Upper lobe of right lung (tissue), 1 donor: ENCODE data around the gene PELI2. TPM values are rescaled to one million over a fixed set of nuclear protein-coding genes. Genes with fewer than 3 reads are reported as not detected.

Experiments
- ATAC-seq: fragments of 200-7000 bp; cut with Tn5 transposase; one replicate; pipeline ENCODE4 v1.9.1; 2020; ENCODE audit warnings: mild to moderate bottlenecking, moderate library complexity
- DNase-seq: peaks from one replicate; pipeline ENCODE4 v3.0.0-alpha.2; 2020
- H3K27ac ChIP-seq: fragments of 200-600 bp; one replicate; pipeline ENCODE4 v1.8.0; 2022
- H3K27me3 ChIP-seq: fragments of 200-600 bp; one replicate; pipeline ENCODE4 v1.8.0; 2022; ENCODE audit warnings: mild to moderate bottlenecking
- H3K36me3 ChIP-seq: fragments of 200-600 bp; one replicate; pipeline ENCODE4 v1.8.0; 2022
- H3K4me1 ChIP-seq: fragments of 200-600 bp; one replicate; pipeline ENCODE4 v1.8.0; 2022
- H3K4me3 ChIP-seq: fragments of 200-600 bp; one replicate; pipeline ENCODE4 v1.8.0; 2022; ENCODE audit warnings: mild to moderate bottlenecking
- H3K9me3 ChIP-seq: fragments of 200-600 bp; one replicate; pipeline ENCODE4 v1.8.0; 2022
- intact Hi-C: fragments of 100-400 bp; cut with DNase I; formaldehyde crosslinking; loops from one replicate; pipeline ENCODE4 v1.11.0; 2022
- total RNA-seq: library from RNA; stranded (reverse); fragmentation: NEBNext Ultra II Directional; extraction: Animal tissue kit (Norgen Biotek cat#: 25700); gene quantifications from one replicate; pipeline ENCODE4 v1.2.1, GENCODE V29; 2021
- TF ChIP-seq, protein P1 (sequence below): fragments of 200-600 bp; IDR thresholded peaks from one replicate; pipeline ENCODE4 v1.8.0; 2022; ENCODE audit warnings: antibody characterized with exemption
- donor health status: DM: no; HTN: yes; CAD: no; lungs with severe emphysema.

Gene PELI2
- total RNA-seq, 1 donor from 2014 or later = 25.7 TPM

DNA sequence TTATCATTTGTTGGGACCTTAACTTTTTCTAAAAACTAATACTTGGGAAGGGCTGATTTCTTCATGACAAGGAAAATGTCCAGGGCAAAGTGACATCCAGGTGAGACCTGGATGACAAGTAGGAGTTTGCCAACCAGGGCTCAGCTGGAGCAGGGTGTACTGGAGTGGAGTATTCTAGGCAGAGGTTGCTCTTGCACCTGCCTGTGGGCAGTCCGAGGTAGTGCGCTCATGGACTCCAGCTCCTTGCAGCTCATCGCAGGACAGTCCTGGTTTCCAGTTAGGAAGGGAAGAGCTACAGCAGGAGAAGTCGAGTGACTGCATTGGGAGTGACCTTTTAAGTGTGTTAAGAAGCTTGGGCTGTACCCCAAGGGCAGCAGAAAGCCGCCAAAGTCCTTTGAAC lies 175.9 kb downstream of the PELI2 start:
- TF ChIP-seq, protein P1, sequence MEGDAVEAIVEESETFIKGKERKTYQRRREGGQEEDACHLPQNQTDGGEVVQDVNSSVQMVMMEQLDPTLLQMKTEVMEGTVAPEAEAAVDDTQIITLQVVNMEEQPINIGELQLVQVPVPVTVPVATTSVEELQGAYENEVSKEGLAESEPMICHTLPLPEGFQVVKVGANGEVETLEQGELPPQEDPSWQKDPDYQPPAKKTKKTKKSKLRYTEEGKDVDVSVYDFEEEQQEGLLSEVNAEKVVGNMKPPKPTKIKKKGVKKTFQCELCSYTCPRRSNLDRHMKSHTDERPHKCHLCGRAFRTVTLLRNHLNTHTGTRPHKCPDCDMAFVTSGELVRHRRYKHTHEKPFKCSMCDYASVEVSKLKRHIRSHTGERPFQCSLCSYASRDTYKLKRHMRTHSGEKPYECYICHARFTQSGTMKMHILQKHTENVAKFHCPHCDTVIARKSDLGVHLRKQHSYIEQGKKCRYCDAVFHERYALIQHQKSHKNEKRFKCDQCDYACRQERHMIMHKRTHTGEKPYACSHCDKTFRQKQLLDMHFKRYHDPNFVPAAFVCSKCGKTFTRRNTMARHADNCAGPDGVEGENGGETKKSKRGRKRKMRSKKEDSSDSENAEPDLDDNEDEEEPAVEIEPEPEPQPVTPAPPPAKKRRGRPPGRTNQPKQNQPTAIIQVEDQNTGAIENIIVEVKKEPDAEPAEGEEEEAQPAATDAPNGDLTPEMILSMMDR = no peak

DNA sequence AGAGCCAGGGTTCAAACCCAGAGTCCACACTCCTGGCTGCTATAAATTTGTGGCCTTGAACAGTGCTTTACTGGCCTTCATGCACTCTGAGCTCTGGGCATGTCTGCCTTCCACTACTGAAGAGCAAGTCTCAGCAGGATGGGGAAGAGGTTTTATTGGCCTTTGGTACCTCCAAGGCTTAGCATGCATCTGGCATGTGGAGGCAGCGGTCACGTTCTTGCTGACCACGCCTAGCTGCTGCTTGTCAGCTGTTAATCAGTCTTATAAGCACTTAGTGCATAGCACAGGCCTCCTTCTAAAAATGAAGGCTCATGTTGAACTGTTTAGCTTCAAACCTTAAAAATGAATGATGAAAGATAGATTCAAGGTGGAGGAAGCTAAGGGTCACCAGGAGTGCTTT lies 177.5 kb downstream of the PELI2 start:
- no peaks in the 10 kb centered on the region for H3K9me3 ChIP-seq
- no peaks in the 10 kb centered on the region for H3K27me3 ChIP-seq
- ATAC-seq (no peak), DNase-seq (no peak)
- peaks cover 24% of the 10 kb centered on the region for H3K36me3 ChIP-seq
- H3K4me1 ChIP-seq = no peaks in the 10 kb centered on the region
- TF ChIP-seq, protein P1 = no peak
- H3K4me3 ChIP-seq = no peak overlapping the region
- H3K27ac ChIP-seq = no peak overlapping the region
- intact Hi-C loops = no loop called here

More for the DNA sequence above, 175.9 kb downstream of the PELI2 start:
- ATAC-seq (peak; percentile 39), DNase-seq (no peak)
- Histone ChIP-seq H3K27ac (no peak overlapping the region), H3K27me3 (no peaks in the 10 kb centered on the region), H3K4me1 (no peaks in the 10 kb centered on the region), H3K36me3 (peaks cover 35% of the 10 kb centered on the region), H3K4me3 (no peak overlapping the region), H3K9me3 (no peaks in the 10 kb centered on the region)
- intact Hi-C loops = no loop called here

DNA sequence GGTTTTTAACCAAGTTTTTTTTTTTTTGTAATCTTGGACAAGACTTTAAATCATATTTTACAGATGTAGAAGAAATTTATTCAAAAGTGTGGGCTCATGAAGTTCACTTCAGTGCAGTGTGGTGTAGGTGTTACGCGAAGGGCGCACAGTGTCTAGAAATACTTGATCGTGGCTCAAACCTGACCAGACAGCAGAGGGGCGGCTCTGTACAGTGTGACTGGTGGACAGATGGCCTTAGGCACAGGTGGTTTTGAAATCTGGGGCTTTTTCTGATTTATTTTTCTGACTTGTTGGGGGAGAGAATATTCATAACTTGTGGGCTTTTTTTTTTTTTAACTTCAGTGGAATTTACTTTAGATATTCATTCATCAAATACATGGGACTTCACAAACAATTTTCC lies 179.2 kb downstream of the PELI2 start:
- TF ChIP-seq, protein P1 = no peak
- Histone ChIP-seq H3K36me3 (peaks cover 10% of the 10 kb centered on the region), H3K4me1 (no peaks in the 10 kb centered on the region), H3K27ac (no peak overlapping the region), H3K4me3 (no peak overlapping the region), H3K27me3 (no peaks in the 10 kb centered on the region), H3K9me3 (no peaks in the 10 kb centered on the region)
- DNase-seq = no peak
- intact Hi-C loops = no loop called here
- no peak for ATAC-seq

DNA sequence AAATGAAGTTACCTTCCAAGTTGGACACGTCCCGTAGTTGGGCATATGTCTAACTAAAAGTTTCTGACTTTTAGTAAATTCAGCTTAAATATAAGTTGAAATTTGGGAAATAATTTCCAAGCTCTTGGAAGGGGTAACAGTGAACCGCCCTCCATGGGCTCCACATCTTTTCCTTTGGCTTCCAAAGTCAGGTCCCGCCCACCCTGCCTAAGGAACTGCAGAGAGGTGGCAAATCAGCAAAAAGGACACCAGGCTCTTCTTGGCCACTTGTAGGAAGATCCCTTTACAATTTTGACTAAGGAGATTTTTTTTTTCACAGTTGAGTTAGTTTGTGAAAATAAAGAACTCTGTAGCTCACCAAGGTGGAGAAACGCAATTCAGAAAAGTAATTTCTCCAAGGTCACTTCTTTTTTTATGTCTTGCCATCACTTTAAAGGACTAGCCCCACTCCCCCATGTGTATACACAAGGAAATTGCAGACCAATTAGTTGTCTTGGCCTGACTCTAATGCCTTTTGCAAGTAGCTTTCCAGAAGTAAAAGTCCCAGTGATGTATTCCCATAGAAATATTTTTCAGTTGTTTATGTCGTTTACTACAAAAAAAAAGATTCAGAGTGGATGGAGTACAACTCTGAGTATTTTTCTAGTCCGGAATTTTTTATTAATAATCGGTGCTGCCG lies 181.2 kb downstream of the PELI2 start:
- H3K27ac ChIP-seq = no peak overlapping the region
- H3K9me3 ChIP-seq = no peaks in the 10 kb centered on the region
- DNase-seq (no peak), ATAC-seq (no peak)
- no peaks in the 10 kb centered on the region for H3K27me3 ChIP-seq
- H3K4me1 ChIP-seq = no peaks in the 10 kb centered on the region
- H3K4me3 ChIP-seq = no peak overlapping the region
- peaks cover 10% of the 10 kb centered on the region for H3K36me3 ChIP-seq
- TF ChIP-seq, protein P1 = no peak
- intact Hi-C loops = no loop called here

DNA sequence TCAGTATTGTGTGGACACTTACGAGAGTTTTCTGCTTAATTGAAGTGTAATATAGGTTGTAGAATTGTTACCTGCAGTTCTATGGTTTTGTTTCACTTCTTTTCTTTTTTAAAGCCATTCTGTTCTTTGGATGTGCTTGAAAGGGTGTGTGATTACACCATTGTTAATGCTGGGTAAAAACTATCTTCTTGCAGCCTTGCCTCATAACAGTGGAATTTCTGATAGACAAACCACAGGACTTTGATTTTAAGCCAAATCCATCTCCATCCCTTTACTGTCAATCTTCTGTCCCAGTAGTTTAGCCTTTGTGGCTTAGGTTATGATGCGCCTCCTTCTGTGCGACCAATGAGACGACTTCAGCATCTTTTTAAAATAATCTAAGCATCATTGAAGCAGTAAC lies 182.3 kb downstream of the PELI2 start:
- H3K4me3 ChIP-seq = no peak overlapping the region
- H3K36me3 ChIP-seq = peaks cover 10% of the 10 kb centered on the region
- H3K4me1 ChIP-seq = no peaks in the 10 kb centered on the region
- H3K27me3 ChIP-seq = no peaks in the 10 kb centered on the region
- intact Hi-C loops = no loop called here
- ATAC-seq = no peak
- DNase-seq = no peak
- no peak overlapping the region for H3K27ac ChIP-seq
- H3K9me3 ChIP-seq = no peaks in the 10 kb centered on the region
- TF ChIP-seq, protein P1 = no peak

DNA sequence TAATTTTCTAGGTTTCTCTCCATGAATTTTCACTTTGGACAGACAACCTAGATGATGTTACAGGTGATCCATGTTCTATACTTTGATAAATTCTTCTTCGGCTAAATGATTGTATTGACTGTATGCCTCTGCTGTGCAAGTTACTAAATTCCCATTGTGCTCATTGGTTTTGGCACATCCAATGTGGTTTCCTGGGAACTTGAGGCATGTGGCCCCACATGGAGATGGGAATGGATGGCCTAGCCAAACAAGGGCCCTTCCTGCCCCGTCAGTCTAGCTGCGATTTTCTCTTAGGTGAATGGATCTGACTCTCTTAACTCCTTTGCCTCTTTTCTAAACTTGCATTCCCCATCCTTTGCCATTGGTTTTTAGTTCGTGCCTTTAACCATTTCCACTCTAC lies 186.2 kb downstream of the PELI2 start:
- TF ChIP-seq, protein P1 = no peak
- DNase-seq (no peak), ATAC-seq (no peak)
- H3K4me3 ChIP-seq = no peak overlapping the region
- intact Hi-C loops = no loop called here
- no peaks in the 10 kb centered on the region for H3K9me3 ChIP-seq
- no peaks in the 10 kb centered on the region for H3K4me1 ChIP-seq
- H3K27ac ChIP-seq = no peak overlapping the region
- no peaks in the 10 kb centered on the region for H3K36me3 ChIP-seq
- H3K27me3 ChIP-seq = no peaks in the 10 kb centered on the region
